NT2/D1 (cell line): ENCODE measurements around the gene IMMP2L.
"Not testable (repeated sequence)": the region's sequence is repeated elsewhere in the genome, so short reads cannot be mapped to it uniquely, and the experiment has no call there.

ENCODE experiments used
- DNase-seq: peaks from one replicate; pipeline ENCODE4 v3.0.0-alpha.2; 2011; ENCODE audit warnings: low read depth, low spot score
- H3K27me3 ChIP-seq: 2 replicates; pipeline ENCODE4 v1.6.0; 2011; ENCODE audit warnings: mild to moderate bottlenecking; ENCODE audit not compliant: insufficient read length, insufficient read depth
- H3K36me3 ChIP-seq: 2 replicates; pipeline ENCODE4 v1.6.1; 2011; ENCODE audit warnings: mild to moderate bottlenecking, low read length, mixed read lengths; ENCODE audit not compliant: insufficient read depth, insufficient read length
- H3K4me1 ChIP-seq: 2 replicates; pipeline ENCODE4 v1.5.1; 2011; ENCODE audit not compliant: insufficient read depth, insufficient read length
- H3K4me3 ChIP-seq: 2 replicates; pipeline ENCODE4 v1.5.1; 2011; ENCODE audit warnings: low read depth; ENCODE audit not compliant: insufficient read length
- H3K9ac ChIP-seq: 2 replicates; pipeline ENCODE4 v1.6.0; 2011; ENCODE audit warnings: low read depth; ENCODE audit not compliant: insufficient read length
- H3K9me3 ChIP-seq: 2 replicates; pipeline ENCODE4 v1.5.1; 2011; ENCODE audit warnings: mild to moderate bottlenecking, low read length; ENCODE audit not compliant: insufficient read depth
- SUZ12 ChIP-seq: IDR thresholded peaks from 2 replicates; pipeline ENCODE4 v1.6.1; 2011; ENCODE audit not compliant: insufficient read length, insufficient read depth; ENCODE audit errors: extremely low read depth
- YY1 ChIP-seq: IDR thresholded peaks from 2 replicates; pipeline ENCODE4 v1.6.1; 2011; ENCODE audit not compliant: insufficient read length, insufficient read depth
- ZNF274 ChIP-seq: IDR thresholded peaks from 2 replicates; pipeline ENCODE4 v1.6.1; 2011; ENCODE audit warnings: mild to moderate bottlenecking, low read depth, low read length

IMMP2L gene

GRCh38 chr7:111561904-111562732, at the start of gene IMMP2L:
Gene IMMP2L, minus strand, starts transcription at chr7:111562492.
- no peaks in the 10 kb centered on the region for H3K27me3 ChIP-seq
- TF ChIP-seq ZNF274 (no peak), YY1 (no peak), SUZ12 (no peak)
- peak; percentile 77 for DNase-seq
- no peaks in the 10 kb centered on the region for H3K4me1 ChIP-seq
- peak within 1 kb of the TSS; percentile 85 for H3K9ac ChIP-seq
- no peaks in the 10 kb centered on the region for H3K9me3 ChIP-seq
- peak within 1 kb of the TSS; percentile 73 for H3K4me3 ChIP-seq
- H3K36me3 ChIP-seq, result peaks cover 11% of the 10 kb centered on the region

- not testable (repeated sequence) for H3K9ac ChIP-seq, H3K27me3 ChIP-seq, DNase-seq, H3K9me3 ChIP-seq, H3K4me3 ChIP-seq, H3K36me3 ChIP-seq, H3K4me1 ChIP-seq
Measured at GRCh38 chr7:111609483-111610254, 47.4 kb upstream of the IMMP2L start.

GRCh38 chr7:111607621-111608020, 45.3 kb upstream of the IMMP2L start:
- H3K9me3 ChIP-seq, result no peaks in the 10 kb centered on the region; the same call in 1 of the 2 replicates
- H3K27me3 ChIP-seq, result no peaks in the 10 kb centered on the region
- H3K36me3 ChIP-seq, result no peaks in the 10 kb centered on the region
- no peak overlapping the region for H3K9ac ChIP-seq
- no peak for TF ChIP-seq YY1
- no peaks in the 10 kb centered on the region for H3K4me1 ChIP-seq
- H3K4me3 ChIP-seq, result no peak overlapping the region
- DNase-seq, result no peak

- Histone ChIP-seq H3K4me3 (no peak overlapping the region), H3K27me3 (no peaks in the 10 kb centered on the region), H3K9ac (no peak overlapping the region), H3K4me1 (no peaks in the 10 kb centered on the region), H3K9me3 (no peaks in the 10 kb centered on the region; the same call in 1 of the 2 replicates), H3K36me3 (no peaks in the 10 kb centered on the region)
- no peak for DNase-seq
- TF ChIP-seq YY1 (no peak), ZNF274 (no peak), SUZ12 (no peak)
Measured at GRCh38 chr7:111605246-111605645, 43.0 kb upstream of the IMMP2L start.

- H3K9ac ChIP-seq, result no peak overlapping the region
- H3K27me3 ChIP-seq, result no peaks in the 10 kb centered on the region
- no peaks in the 10 kb centered on the region for H3K4me1 ChIP-seq
- TF ChIP-seq YY1 (no peak), SUZ12 (no peak), ZNF274 (no peak)
- H3K9me3 ChIP-seq, result no peaks in the 10 kb centered on the region
- no peak for DNase-seq
- H3K4me3 ChIP-seq, result no peak overlapping the region
- no peaks in the 10 kb centered on the region for H3K36me3 ChIP-seq
Measured at GRCh38 chr7:111600091-111600490, 37.8 kb upstream of the IMMP2L start.

- DNase-seq, result no peak
- no peaks in the 10 kb centered on the region for H3K4me1 ChIP-seq
Measured at GRCh38 chr7:111595780-111596179, 33.5 kb upstream of the IMMP2L start.

GRCh38 chr7:111594602-111595001, 32.3 kb upstream of the IMMP2L start:
- Histone ChIP-seq H3K36me3 (no peaks in the 10 kb centered on the region), H3K9me3 (no peaks in the 10 kb centered on the region), H3K4me3 (no peak overlapping the region), H3K4me1 (no peaks in the 10 kb centered on the region), H3K9ac (no peak overlapping the region), H3K27me3 (no peaks in the 10 kb centered on the region)
- no peak for DNase-seq
- no peak for TF ChIP-seq SUZ12

More at GRCh38 chr7:111595780-111596179, 33.5 kb upstream of the IMMP2L start:
- H3K9ac ChIP-seq, result no peak overlapping the region
- H3K36me3 ChIP-seq, result no peaks in the 10 kb centered on the region
- H3K27me3 ChIP-seq, result no peaks in the 10 kb centered on the region
- H3K9me3 ChIP-seq, result no peaks in the 10 kb centered on the region
- TF ChIP-seq ZNF274 (no peak), YY1 (no peak), SUZ12 (no peak)
- no peak overlapping the region for H3K4me3 ChIP-seq
